Large intestine (tissue), 3 donors: ENCODE measurements around the gene DRICH1. TPM values are rescaled to one million over a fixed set of nuclear protein-coding genes. Genes with fewer than 3 reads are reported as not detected.
"Not testable (repeated sequence)": the region's sequence is repeated elsewhere in the genome, so short reads cannot be mapped to it uniquely, and the experiment has no call there.

ENCODE experiments used
- DNase-seq, 2 donors: peaks; one replicate each; pipeline versions ENCODE4 v3.0.0 to v3.0.0-alpha.2; 2013
- H3K27ac ChIP-seq: one replicate; pipeline ENCODE4 v1.5.1; 2013; ENCODE audit warnings: low read length
- H3K27me3 ChIP-seq: 2 replicates; pipeline ENCODE4 v1.6.1; 2013; ENCODE audit warnings: low read length; ENCODE audit not compliant: control insufficient read depth, insufficient read depth
- H3K36me3 ChIP-seq: 2 replicates; pipeline ENCODE4 v1.6.1; 2013; ENCODE audit warnings: low read length; ENCODE audit not compliant: control insufficient read depth, insufficient read depth
- H3K4me1 ChIP-seq: one replicate; pipeline ENCODE4 v1.6.1; 2013; ENCODE audit warnings: low read length; ENCODE audit not compliant: control insufficient read depth, insufficient read depth
- H3K4me3 ChIP-seq: one replicate; pipeline ENCODE4 v1.5.1; 2013; ENCODE audit warnings: low read length
- H3K9me3 ChIP-seq: one replicate; pipeline ENCODE4 v1.6.1; 2013; ENCODE audit warnings: mild to moderate bottlenecking, low read depth, low read length, moderate library complexity; ENCODE audit not compliant: control insufficient read depth
- WGBS: methylation state at CpG from one replicate; pipeline ENCODE4 v1.1.5; 2013; ENCODE audit warnings: low lambda C conversion rate; ENCODE audit not compliant: insufficient coverage; 5-methylcytosine and 5-hydroxymethylcytosine counted together
- polyA plus RNA-seq: library from polyadenylated mRNA; unstranded; fragments of 120-200 nt; gene quantifications from one replicate; pipeline ENCODE4 v1.2.1, GENCODE V29; 2013

The DRICH1 gene
- polyA plus RNA-seq, 1 donor = 1.3 TPM

DNA sequence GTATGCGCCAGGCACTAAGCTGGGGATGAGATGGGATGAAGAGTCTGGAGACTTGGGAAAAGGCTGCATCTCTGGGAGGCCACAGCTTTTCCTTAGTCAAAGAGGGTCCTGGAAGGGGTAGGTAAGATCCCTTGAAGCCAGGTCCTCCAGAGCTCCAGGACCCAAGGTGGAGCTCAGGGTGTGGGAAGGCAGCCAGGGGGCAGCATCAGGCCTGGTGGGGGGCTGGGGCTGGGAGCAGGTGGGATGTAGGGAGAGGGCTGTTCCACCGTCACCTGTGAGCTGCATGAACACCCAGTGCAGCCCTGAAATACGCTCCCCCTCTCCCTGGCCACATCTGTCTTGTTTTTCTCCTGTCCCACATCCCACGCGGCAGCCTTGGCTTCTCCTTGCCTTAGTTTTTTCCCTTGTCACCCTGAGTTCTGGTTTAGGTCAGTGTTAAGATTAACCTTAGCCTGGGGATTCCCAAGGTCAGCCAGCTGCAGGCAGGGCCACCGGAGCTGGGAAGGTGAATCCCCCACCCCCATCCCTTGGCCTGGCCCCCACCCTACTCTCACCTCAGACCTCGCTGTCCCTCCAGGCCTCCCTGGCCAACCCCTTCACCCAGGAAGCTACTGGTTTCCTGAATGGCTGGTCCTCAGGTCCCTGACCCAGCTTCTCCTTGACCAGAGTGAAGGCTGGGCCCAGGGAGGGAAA, 34.4 kb downstream of the DRICH1 start:
- not testable (repeated sequence) for H3K4me3 ChIP-seq, H3K36me3 ChIP-seq, H3K27ac ChIP-seq, DNase-seq, H3K27me3 ChIP-seq, H3K9me3 ChIP-seq, H3K4me1 ChIP-seq
- no CpG with 5 or more reads among the region's 7 CpGs for WGBS

DNA sequence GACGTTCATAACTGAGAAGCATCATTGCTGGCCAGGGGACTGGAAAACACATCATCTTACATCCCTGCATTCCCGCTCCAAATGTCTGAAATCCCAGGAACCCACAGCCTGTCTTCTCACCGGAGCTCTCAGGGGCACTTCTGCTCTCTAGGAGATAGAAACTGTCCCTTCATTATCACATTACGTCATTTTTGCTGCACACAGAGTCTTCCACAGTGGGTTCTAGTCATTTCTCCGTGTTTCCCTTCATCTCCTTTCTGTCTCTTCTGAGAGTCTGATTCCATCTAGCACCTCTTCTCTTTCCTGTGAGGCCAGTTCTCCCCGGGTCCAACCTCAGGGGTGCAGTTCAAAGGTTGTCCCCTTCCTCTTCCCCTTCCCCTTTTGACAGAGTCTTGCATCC, 36.2 kb downstream of the DRICH1 start:
- H3K4me3 ChIP-seq, H3K27me3 ChIP-seq, H3K27ac ChIP-seq, H3K36me3 ChIP-seq, H3K4me1 ChIP-seq, H3K9me3 ChIP-seq, DNase-seq: not testable (repeated sequence)
- WGBS = 60% methylated on average over 1 of the region's 6 CpGs

DNA sequence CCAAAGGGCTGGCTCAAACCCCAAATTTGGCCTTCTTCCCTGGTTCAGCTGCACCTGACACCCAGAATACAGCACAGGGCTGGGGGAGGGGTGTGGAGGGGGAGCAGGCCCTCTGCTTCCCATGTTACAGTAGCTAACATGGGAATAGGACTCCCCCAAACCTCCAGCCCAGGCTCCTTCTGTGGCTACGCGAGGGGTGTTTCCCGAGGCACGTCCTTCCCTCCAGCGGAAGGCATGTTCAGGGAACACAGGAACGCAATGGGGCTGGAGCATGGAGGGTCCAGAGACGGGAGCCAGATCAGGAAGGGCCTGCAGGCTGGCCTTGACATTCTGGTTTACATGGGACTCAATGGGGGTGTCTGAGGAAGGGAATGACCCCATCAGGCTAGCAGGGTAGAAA, 40.3 kb downstream of the DRICH1 start:
- Histone ChIP-seq H3K4me1 (no peaks in the 10 kb centered on the region), H3K27me3 (no peaks in the 10 kb centered on the region), H3K36me3 (no peaks in the 10 kb centered on the region), H3K27ac (no peak overlapping the region), H3K9me3 (no peaks in the 10 kb centered on the region), H3K4me3 (no peak overlapping the region)
- no peak for DNase-seq
- no CpG with 5 or more reads among the region's 7 CpGs for WGBS

DNA sequence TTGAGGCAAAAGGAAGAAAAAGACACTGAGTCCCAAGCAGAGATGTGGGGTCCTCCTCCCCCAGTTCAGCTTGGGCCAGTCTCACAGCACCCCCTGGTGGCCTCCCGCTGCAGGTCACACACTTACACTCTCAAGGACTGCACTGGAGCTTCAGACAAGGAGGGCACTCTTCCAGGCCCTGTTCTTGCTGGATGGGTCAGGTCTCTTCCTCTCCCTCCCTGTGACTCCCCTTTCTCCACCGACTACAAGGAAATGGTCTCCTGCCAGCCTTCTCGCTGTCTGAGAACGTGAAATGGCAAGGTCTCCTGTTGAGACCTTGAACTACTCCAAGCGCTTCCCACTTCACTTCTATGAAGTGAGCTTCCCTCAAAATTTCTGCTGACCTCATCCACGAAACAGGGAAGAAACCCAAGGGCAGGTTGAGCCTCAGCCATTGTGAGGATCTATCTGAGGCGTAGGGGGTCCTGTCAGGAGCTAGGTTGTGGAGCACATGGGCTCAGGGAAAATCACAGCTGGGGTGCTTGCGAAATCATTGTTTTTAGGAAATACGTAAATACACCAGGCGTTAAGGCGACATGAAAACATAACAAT, 40.8 kb downstream of the DRICH1 start:
- Histone ChIP-seq H3K36me3 (no peaks in the 10 kb centered on the region), H3K4me1 (no peaks in the 10 kb centered on the region), H3K27ac (no peak overlapping the region), H3K9me3 (no peaks in the 10 kb centered on the region), H3K27me3 (no peaks in the 10 kb centered on the region), H3K4me3 (no peak overlapping the region)
- WGBS = no CpG with 5 or more reads among the region's 11 CpGs
- DNase-seq = peak; percentile 26 to 34

DNA sequence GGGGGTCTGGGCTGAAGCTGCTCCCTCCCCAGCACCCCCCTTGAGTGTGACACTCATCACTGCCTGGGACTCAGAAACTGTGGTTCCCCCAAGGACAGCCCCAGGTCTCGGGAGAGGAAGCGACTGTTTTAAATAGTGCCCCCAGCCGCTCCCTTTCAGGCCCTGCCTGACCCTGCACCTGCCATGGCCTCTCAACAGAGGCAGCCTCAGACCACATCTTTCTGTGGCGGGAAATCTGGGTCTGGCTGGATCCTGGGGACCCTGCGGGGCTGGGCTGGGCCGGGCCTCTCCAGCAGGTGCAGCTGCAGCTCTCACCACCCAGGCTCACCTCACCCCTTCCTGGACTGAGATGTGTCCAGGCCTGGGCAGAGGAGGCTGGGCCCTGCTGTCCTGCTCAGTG, 48.3 kb downstream of the DRICH1 start:
- DNase-seq = no peak
- no peak overlapping the region for H3K27ac ChIP-seq
- no peaks in the 10 kb centered on the region for H3K36me3 ChIP-seq
- no peak overlapping the region for H3K4me3 ChIP-seq
- WGBS = no CpG with 5 or more reads among the region's 6 CpGs
- H3K27me3 ChIP-seq = no peaks in the 10 kb centered on the region
- no peaks in the 10 kb centered on the region for H3K9me3 ChIP-seq
- no peaks in the 10 kb centered on the region for H3K4me1 ChIP-seq

DNA sequence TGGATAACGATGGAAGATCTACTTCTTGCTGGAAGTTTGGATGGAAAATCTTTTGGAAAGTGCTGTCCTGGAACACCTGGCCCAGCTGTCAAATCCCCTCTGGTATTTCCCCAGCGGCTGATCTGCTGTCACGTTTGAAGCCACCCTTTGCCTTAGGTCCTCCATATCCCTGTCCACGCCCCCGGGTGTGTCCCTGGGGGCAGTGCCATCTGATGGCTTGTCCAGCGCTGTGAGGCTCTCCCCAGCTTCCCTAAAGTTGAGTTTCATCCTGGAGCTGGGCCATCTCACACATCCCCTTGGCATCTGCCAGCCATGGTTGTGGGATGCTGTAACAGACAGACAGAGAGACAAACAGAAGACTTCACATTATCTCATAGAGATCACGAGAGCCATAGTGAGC, 49.0 kb downstream of the DRICH1 start:
- no peaks in the 10 kb centered on the region for H3K4me1 ChIP-seq
- H3K36me3 ChIP-seq = no peaks in the 10 kb centered on the region
- no peak overlapping the region for H3K27ac ChIP-seq
- H3K9me3 ChIP-seq = no peaks in the 10 kb centered on the region
- H3K27me3 ChIP-seq = no peaks in the 10 kb centered on the region
- H3K4me3 ChIP-seq = no peak overlapping the region
- no CpG with 5 or more reads among the region's 7 CpGs for WGBS
- DNase-seq = no peak

DNA sequence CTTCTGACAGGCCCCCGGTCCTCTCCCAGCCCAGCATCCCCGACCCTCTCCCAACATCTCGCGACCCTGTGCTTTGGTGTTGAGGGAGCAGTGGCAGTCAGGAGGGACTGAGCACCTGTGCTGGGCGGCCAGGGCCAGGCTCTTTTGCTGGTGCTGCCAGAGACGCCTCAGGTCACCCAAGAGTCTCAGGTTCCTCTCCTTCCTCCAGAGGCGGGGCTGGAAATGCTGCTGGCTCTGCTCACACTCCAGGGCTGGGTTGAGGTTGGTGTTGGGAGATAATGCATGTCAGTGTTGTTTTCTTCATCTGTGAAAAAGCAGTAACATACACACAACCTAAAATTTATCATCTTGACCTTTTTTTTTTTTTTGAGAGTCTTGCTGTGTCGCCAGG, 50.9 kb downstream of the DRICH1 start:
- Histone ChIP-seq H3K27ac (no peak overlapping the region), H3K36me3 (no peaks in the 10 kb centered on the region), H3K9me3 (no peaks in the 10 kb centered on the region), H3K27me3 (no peaks in the 10 kb centered on the region), H3K4me3 (no peak overlapping the region), H3K4me1 (no peaks in the 10 kb centered on the region)
- DNase-seq = no peak
- WGBS = no CpG with 5 or more reads among the region's 8 CpGs

DNA sequence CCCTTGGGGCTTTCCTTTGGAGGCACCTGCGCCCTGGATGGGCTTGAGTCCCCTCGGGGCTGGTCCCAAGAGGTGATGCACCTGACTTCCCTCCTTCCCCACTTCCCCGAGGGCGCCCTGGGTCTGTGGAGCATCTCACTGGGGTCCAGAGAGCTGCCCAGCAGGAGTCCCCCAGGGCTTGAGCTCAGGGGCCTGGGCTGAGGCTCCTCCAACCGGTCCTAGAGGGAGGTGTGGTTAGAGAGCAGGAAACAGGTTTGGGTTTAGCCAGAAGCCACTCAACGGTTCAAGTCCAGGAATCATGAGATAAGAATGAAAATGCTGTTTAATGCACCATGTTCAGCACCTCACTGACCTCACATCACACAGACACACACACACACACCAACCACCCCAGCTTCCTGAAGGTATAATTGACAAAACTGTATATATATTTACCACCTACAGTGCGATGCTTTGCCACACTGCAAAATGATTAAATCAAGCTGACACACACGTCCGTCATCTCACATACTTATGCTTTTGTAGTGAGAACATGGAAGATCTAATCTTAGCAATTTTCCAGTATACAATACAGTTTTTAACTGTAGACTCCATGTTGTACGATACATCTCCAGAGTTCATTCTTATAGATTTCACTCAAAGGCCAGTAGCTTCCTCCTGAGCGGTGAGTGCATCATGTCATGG, 51.4 kb downstream of the DRICH1 start:
- Histone ChIP-seq H3K9me3 (no peaks in the 10 kb centered on the region), H3K27ac (no peak overlapping the region), H3K4me3 (no peak overlapping the region), H3K27me3 (no peaks in the 10 kb centered on the region), H3K4me1 (no peaks in the 10 kb centered on the region), H3K36me3 (no peaks in the 10 kb centered on the region)
- no peak for DNase-seq
- WGBS = 100% methylated on average over 1 of the region's 11 CpGs

DNA sequence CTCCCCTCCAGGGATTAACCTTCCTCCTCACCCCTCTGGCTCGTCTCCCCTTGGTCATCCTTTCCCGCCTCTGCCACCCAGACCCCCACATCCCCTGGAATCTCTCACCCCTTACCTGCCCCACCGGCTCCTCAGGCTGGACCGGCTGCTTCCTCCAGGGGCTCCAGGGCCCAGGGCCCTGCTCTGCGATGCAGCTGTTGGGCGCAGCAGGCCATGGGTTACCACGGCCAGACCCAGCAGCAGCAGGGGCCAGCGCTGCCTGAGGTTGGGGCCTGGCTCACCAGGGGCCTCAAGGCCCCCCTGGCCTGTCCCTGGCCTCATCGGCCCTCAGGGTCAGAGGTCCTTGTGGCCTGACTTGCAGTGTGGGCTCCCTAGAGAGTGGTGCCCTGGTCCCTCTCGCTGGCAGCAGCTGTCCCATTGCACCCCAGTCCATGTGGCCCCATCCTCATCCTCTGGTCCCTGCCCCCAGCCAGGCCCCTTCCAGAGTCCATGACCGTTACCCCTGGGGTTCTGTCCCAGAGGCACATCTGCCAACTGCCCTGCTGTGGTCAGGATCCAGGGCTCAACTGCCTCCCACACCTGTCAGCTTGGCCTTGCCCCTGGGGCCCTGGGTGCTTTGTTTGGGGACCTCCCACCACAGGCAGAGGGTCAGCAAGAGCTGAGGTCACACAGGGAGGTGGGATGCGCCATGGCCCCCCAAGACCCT, 52.1 kb downstream of the DRICH1 start, which contains the start of gene IGLL1:
Gene IGLL1, minus strand, starts transcription at position 421 of the 706 bp plus-strand sequence. Its CDS starts 100 bp downstream, at position 321.
- no peaks in the 10 kb centered on the region for H3K27me3 ChIP-seq

DNA sequence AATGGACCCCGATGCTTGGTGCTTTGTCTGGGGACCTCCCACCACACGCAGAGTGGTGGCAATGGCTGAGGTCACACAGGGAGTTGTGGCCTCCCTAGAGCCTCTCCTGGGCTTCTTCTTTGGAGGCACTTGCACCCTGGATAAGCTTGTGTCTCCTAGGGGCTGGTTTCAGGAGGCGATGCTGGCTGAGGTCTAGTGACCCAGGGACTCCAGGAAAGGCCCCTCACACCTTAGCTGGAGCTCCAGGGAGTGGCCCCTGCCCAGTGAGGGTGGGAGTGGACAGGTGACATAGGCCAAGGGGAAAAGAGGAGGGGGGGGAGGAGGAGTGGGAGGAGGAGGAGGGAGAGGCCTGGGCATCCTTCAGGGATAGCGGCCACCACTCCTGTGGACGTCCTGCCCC, 52.8 kb downstream of the DRICH1 start:
- no peaks in the 10 kb centered on the region for H3K27me3 ChIP-seq
- H3K4me3 ChIP-seq = no peak overlapping the region
- no peak overlapping the region for H3K27ac ChIP-seq
- DNase-seq = no peak
- no CpG with 5 or more reads among the region's 5 CpGs for WGBS
- no peaks in the 10 kb centered on the region for H3K4me1 ChIP-seq
- H3K36me3 ChIP-seq = no peaks in the 10 kb centered on the region
- no peaks in the 10 kb centered on the region for H3K9me3 ChIP-seq

More for the DNA sequence above, 52.1 kb downstream of the DRICH1 start, which contains the start of gene IGLL1:
- WGBS = no CpG with 5 or more reads among the region's 12 CpGs
- Histone ChIP-seq H3K27ac (no peak within 1 kb of the TSS), H3K4me1 (no peaks in the 10 kb centered on the region), H3K36me3 (no peaks in the 10 kb centered on the region), H3K4me3 (no peak within 1 kb of the TSS), H3K9me3 (no peaks in the 10 kb centered on the region)
- no peak for DNase-seq
